GM19043 (cell line): ENCODE measurements around the gene STARD9.
"Not testable (repeated sequence)": the region's sequence is repeated elsewhere in the genome, so short reads cannot be mapped to it uniquely, and the experiment has no call there.

Experiments used
- ATAC-seq: cut with Tn5 transposase; IDR thresholded peaks from one replicate; pipeline ENCODE4 v1.9.1; 2021; ENCODE audit warnings: low read depth; ENCODE audit not compliant: unreplicated experiment

The STARD9 gene

DNA sequence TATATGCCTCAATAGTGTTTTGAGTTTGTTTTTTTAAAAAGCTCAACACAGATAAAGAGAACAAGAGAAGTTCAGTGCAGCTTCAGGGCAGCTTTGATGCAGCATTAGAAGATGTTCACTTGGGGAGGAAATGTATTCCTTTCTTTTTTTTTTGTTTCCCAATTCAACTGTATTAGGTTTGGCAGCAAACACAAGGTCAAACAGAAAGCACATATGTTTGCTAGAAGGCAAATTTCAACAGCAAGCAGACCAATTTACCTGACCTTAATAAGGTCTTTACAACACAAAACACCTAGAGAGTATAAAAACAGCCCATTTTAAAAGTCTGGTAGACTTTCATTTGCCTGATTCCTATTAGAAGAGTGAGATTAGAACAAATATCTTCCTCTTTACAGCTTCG, 168.8 kb downstream of the STARD9 start:
- ATAC-seq: no peak

DNA sequence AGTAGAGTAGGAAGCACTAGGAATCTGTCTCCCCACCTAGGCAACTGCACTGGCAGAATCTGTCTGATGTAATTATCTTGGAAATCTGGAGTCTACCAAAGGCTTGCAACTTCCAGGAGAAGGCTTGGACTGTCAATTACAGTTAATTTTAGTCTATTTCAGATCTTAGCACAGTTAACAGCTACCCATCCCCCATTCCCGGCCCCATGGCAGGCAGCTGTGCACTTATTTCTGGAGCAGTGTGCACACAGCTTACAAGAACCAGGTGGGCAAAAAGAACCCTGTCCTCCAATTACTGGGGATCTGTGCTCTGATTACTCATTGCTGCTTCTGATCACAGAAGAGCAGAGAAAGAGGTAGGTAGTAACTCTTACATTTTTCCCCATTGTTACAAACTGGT, 173.9 kb downstream of the STARD9 start:
- no peak for ATAC-seq

DNA sequence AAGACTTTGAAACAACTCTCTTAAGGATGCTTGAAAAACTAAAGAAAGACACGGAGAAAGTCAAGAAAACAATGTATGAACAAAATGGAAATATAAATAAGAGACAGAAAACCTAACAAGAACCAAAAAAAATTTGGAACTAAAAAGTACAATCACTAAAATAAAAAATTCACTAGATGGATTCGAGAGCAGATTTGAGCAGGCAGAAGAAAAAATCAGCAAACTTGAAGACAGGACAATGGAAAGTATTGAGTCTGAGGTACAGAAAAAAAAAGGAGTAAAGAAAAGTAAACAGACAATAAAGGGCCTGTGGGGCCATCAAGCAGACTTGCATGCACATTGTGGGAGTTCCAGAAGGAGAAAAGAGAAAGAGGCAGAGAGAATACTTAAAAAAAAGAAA, 174.9 kb downstream of the STARD9 start:
- ATAC-seq: no peak

DNA sequence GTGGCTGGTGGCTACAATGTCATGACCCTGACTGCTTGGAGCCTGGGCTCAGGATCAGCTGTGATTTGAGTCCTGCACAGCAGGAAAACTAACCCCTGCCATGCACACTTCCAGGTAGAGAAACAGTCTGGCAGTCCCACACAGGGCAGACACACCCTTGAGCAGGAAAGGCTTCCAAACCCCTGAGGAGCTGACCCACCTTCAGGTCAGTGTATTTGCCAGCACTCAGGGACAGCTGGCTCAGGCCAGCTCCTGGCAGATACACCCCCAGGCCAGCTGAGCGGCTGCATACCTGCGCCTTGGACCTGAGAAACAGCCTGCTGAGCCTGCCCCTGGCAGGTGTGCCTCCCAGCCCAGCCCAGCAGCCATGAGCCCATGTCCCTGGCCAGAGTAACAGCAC, 183.7 kb downstream of the STARD9 start:
- ATAC-seq: no peak

DNA sequence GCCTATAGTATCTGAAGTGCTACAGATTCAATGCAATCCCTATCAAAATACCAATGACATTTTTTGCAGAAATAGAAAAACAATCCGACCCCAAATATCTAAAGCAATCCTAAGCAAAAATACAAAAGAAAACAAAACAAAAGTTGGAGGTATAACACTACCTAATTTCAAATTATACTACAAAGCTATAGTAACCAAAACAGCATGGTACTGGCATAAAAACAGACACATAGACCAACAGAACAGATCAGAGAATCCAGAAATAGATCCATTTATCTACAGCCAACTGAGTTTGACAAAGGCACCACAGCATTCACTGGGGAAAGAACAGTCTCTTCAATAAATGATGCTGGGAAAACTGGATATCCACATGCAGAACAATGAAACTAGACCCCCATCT, 185.4 kb downstream of the STARD9 start:
- ATAC-seq: no peak

DNA sequence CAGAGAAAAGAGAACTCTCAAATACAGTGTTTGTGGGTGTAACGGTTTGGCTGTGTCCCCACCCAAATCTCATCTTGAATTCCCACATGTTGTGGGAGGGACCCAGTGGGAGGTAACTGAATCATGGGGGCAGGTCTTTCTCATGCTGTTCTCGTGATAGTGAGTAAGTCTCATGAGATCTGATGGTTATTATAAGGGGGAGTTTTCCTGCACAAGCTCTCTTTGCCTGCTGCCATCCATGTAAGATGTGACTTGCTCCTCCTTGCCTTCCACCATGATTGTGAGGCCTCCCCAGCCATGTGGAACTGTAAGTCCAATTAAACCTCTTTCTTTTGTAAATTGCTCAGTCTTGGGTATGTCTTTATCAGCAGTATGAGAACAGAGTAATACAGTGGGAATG, 186.4 kb downstream of the STARD9 start:
- not testable (repeated sequence) for ATAC-seq

DNA sequence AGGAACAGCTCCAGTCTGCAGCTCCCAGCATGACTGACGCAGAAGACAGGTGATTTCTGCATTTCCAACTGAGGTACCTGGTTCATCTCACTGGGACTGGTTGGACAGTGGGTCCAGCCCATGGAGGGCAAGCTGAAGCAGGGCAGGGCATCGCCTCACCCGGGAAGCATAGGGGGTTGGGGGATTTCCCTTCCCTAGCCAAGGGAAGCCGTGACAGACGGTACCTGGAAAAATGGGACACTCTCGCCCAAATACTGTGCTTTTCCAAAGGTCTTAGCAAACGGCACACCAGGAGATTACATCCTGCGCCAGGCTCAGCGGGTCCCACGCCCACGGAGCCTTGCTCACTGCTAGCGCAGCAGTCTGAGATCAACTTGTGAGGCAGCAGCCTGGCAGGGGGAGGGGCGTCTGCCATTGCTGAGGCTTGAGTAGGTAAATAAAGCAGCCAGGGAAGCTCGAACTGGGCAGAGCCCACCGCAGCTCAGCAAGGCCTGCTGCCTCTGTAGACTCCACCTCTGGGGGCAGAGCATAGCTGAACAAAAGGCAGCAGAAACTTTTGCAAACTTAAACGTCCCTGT, 188.8 kb downstream of the STARD9 start:
- not testable (repeated sequence) for ATAC-seq

DNA sequence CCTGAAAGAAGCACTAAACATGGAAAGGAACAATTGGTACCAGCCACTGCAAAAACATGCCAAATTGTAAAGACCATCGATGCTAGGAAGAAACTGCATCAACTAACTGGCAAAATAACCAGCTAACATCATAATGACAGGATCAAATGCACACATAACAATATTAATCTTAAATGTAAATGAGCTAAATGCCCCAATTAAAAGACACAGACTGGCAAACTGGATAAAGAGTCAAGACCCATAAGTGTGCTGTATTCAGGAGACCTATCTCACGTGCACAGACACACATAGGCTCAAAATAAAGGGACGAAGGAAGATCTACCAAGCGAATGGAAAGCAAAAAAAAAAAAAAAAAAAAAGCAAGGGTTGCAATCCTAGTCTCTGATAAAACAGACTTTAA, 190.7 kb downstream of the STARD9 start:
- not testable (repeated sequence) for ATAC-seq
